Astrocyte of the spinal cord (primary cell): ENCODE results near the gene SASH1.
"Not testable (repeated sequence)": the region's sequence is repeated elsewhere in the genome, so short reads cannot be mapped to it uniquely, and the experiment has no call there.

ENCODE experiments used
- DNase-seq: peaks from one replicate; pipeline ENCODE4 v3.0.0; 2011; ENCODE audit warnings: low read depth, low spot score
- H3K4me3 ChIP-seq: 2 replicates; pipeline ENCODE4 v1.5.1; 2011; ENCODE audit warnings: low read depth, mild to moderate bottlenecking, low read length, moderate library complexity
- in situ Hi-C: cut with HindIII; loops from 2 replicates; pipeline ENCODE4 v1.10.0; 2017; ENCODE audit warnings: low sequenced_read_pairs
- TF ChIP-seq, protein P1 (sequence below): IDR thresholded peaks from 2 replicates; pipeline ENCODE4 v1.5.1; 2012; ENCODE audit warnings: low read depth, mild to moderate bottlenecking, low read length, inconsistent platforms

SASH1 gene

DNA sequence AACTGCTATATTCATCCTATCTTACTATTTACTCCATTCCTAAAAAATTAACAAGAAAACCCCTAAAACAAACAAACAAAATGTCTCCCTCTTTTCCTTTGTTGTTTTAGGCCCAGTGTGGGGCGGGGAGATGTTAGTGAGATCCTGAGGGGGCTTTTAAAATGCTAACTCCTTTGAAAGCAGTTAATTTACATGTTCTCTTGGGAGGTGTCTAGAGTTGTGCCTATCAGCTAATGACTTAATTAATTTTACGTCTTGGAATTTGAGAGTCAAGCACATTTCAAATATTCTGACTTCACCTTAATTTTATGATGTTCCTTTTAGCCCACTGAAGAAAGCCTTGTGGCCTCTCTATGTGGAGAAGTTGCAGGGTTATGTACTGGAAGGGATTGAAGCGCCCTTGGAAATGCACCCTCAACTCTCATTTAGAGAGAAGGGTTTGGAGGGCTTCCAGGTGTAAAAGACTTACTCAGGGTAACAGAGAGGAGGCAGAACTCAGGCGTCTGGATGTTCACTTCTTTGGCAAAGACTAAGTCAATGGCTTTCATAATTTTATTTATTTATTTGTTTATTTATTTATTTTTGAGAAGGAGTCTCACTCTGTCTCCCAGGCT, 4.9 kb downstream of the SASH1 start:
- no peak for DNase-seq
- H3K4me3 ChIP-seq = no peak overlapping the region
- in situ Hi-C loops = no loop called here
- TF ChIP-seq, protein P1, sequence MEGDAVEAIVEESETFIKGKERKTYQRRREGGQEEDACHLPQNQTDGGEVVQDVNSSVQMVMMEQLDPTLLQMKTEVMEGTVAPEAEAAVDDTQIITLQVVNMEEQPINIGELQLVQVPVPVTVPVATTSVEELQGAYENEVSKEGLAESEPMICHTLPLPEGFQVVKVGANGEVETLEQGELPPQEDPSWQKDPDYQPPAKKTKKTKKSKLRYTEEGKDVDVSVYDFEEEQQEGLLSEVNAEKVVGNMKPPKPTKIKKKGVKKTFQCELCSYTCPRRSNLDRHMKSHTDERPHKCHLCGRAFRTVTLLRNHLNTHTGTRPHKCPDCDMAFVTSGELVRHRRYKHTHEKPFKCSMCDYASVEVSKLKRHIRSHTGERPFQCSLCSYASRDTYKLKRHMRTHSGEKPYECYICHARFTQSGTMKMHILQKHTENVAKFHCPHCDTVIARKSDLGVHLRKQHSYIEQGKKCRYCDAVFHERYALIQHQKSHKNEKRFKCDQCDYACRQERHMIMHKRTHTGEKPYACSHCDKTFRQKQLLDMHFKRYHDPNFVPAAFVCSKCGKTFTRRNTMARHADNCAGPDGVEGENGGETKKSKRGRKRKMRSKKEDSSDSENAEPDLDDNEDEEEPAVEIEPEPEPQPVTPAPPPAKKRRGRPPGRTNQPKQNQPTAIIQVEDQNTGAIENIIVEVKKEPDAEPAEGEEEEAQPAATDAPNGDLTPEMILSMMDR = no peak

DNA sequence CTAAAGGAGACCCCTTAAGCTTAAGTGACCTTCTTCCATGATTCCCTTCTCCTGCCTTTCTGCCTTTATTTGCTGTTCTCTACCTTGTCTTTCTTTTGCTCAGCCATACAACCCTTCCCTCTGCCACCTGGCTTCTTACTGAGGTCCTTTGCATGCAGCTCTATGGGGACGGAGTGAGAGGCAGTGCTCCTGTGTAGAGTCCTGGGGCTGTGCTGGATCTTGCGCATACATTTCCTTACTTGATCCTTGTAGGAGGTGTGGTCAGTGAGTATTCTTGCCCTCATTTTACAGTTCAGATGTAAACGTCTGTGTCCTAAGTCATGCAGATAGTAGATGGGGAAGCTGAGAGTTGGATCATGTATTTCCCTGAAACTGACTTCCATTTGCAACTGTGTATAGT, 5.7 kb downstream of the SASH1 start:
- TF ChIP-seq, protein P1 = no peak
- no peak overlapping the region for H3K4me3 ChIP-seq
- DNase-seq = no peak
- in situ Hi-C loops = no loop called here

- TF ChIP-seq, protein P1 = no peak
- in situ Hi-C loops = no loop called here
- DNase-seq = no peak
- H3K4me3 ChIP-seq = no peak overlapping the region
Measured at GRCh38 chr6:148348778-148349177, 6.1 kb downstream of the SASH1 start.

GRCh38 chr6:148349466-148349865, 6.8 kb downstream of the SASH1 start:
- in situ Hi-C loops = no loop called here
- H3K4me3 ChIP-seq = no peak overlapping the region
- TF ChIP-seq, protein P1 = no peak
- no peak for DNase-seq

- no peak for DNase-seq
- TF ChIP-seq, protein P1 = no peak
- no peak overlapping the region for H3K4me3 ChIP-seq
- in situ Hi-C loops = no loop called here
Measured at GRCh38 chr6:148351309-148351708, 8.7 kb downstream of the SASH1 start.

DNA sequence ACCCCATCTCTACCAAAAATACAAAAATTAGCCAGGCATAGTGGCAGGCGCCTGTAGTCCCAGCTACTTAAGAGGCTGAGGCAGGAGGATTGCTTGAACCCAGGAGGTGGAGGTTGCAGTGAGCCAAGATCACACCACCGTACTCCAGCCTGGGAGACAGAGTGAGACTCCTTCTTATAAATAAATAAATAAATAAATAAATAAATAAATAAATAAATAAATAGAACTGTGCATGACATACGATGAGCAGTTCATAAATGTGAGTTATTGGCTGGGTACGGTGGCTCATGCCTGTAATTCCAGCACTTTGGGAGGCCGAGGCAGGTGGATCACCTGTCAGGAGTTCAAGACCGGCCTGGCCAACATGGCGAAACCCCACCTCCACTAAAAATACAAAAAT, 9.8 kb downstream of the SASH1 start:
- H3K4me3 ChIP-seq, in situ Hi-C loops, DNase-seq: not testable (repeated sequence)

DNA sequence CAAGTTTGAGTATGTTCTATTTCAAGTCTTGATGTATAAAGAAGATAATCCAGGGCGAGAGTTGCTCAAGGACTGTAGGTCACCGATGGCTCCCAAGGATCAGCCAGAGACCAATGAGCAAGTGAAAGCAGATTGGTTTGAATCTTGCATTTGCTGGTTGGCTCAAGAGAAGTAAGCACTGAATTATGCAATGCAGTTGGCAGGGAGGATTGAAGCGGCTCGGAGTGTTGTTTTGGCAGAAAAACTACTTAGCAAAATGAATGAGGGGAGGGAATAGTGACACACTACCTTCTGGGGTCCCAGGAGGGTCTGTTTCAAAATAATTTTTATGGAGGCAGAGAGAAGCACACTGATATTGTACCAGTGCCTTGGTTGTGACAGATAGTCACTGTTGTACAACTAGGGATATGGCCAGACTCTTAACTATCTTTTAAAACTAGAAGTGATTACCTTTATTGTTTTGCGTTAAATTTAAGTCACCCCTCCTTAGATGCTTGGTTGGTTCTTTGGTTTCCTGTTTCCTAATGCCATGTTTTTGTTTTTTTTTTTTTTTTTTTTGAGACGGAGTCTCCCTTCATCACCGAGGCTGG, 15.7 kb downstream of the SASH1 start:
- in situ Hi-C loops = no loop called here
- H3K4me3 ChIP-seq = no peak overlapping the region
- no peak for DNase-seq
- TF ChIP-seq, protein P1 = no peak
